GM18520 (cell line): ENCODE data around the gene ASB10.

Source experiments
- ATAC-seq: cut with Tn5 transposase; IDR thresholded peaks from one replicate; pipeline ENCODE4 v1.9.1; 2021; ENCODE audit not compliant: unreplicated experiment

Gene ASB10

DNA sequence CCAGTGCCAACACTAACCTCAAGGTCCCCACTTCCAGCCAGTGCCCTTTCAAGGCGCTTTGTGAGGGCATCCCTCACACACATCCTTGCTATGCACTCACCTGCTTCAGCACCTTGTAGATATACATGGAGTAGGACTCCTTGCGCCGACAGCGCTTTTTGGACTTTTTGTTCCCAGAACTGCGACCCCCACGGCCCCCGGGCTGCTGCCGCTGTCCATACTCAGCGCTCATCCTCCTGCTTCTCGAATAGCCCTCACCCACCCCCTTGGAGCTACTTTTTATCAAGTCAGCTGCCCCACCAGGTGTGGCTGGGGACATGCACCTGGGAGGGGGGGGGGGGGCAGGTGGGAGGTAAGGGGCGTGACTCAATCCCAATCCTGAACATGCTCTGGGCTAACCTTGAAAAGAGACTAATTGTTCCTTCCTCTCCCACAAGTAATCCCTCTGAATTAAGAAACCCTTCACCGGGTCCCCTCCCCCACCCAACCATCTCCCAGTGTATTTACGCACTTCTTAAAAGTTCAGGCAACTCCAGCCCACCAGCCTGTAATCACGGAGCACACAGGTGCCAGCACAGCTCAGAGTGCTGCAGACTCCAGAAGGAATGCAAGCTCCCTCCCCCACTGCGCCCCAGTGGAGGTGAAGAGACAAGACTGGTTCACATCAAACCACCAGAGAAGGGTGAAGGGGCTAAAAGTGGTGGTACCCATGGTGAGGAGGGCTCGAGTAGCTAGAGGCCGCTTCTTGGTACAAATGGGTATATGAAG lies 23.2 kb upstream of the ASB10 start, which contains the start of gene H2BK1:
TSS of gene H2BK1 (minus strand) at position 402 of the 768 bp plus-strand sequence. CDS start at position 232, 170 bp downstream.
- ATAC-seq, result no peak

DNA sequence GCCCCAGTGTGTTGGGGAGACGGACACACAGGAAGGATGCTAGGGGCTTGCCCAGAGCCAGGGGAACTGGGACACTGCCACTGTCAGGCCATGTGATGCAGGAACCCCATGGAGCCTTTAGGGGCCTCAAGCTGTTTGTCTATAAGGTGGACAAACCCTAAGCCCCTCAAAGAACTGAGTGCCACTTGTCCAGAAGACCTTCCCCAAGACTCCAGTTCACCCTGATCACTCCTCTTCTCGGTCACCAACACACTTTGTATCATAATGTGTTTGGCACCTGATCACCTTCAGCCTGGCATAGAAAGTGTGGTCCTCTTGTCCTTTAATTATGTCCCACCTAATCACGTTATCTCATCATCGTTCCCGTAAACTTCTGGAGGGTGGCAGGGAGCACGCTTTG lies 22.5 kb upstream of the ASB10 start:
- ATAC-seq, result no peak

DNA sequence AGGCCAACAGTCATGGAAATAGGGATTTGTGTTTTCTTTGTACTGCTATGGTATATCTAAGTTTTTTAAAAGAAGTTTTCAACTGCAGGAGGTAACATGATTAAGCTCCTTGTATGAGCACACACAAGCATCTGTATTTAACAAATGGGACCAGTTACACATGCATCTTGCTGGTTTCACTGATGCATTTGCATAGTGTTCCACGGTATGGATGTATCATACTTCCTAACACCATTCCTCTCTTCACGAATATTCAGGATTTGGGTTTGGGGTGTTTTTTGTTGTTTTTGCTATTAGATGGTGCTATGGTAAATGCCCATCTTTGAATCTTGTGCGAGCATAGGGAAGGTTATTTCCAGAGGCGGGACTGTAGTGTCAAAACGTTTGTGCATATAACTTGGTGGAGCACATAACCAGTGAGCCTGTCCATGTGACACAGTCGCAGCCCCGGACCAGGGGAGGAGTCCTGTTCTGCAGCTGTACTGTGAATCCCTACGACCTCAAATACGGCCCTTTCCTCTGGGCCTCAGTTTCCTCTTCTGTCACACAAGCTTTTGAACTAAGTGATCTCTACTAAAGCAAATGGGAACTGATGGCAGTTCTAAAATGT lies 21.3 kb upstream of the ASB10 start:
- ATAC-seq, result no peak

GRCh38 chr7:151207804-151208203 lies 20.8 kb upstream of the ASB10 start:
- no peak for ATAC-seq

- no peak for ATAC-seq
Observed at GRCh38 chr7:151207315-151207714, 20.3 kb upstream of the ASB10 start.

DNA sequence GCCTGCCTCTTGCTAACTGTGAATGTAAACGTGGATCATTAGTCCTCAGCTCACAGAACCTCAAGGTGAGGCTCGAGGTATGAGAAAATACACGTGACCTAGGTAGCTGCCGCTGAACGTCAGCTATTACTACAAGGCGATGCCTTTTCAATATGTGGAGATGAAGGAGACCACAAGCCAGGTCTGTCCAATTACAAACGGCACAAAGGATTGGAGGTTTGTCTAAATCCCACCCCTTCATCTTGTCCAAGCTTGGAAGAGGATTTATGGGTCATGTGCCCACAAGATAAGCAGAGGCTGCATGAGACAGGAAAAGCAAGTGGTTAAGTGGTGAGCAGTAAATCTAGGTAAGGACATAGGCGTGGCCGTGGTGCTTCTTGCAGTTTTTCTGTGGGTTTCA lies 19.9 kb upstream of the ASB10 start:
- ATAC-seq, result no peak

DNA sequence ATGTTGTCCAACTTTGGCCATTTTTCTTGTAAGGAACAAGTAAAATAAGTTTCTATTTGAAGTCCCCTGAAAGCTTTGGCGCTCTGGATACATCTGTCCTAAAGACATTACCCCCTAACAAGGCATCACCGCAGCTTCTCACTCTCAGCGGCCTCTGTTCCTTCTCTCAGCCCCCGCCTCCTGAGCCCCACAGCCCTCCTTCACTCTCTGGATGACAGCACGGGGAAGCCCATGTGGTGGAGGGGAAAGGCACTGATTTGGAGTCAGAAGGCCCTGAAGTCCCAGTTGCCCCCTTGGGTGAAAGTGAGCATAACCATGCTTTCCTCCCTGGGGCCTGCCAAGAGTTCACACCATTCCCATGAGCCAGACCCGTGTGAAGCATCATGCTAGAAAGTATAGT lies 18.7 kb upstream of the ASB10 start:
- ATAC-seq, result no peak

- ATAC-seq, result no peak
Observed at GRCh38 chr7:151204383-151205032, 17.5 kb upstream of the ASB10 start.

- ATAC-seq, result no peak
Observed at GRCh38 chr7:151202836-151203235, 15.8 kb upstream of the ASB10 start.

DNA sequence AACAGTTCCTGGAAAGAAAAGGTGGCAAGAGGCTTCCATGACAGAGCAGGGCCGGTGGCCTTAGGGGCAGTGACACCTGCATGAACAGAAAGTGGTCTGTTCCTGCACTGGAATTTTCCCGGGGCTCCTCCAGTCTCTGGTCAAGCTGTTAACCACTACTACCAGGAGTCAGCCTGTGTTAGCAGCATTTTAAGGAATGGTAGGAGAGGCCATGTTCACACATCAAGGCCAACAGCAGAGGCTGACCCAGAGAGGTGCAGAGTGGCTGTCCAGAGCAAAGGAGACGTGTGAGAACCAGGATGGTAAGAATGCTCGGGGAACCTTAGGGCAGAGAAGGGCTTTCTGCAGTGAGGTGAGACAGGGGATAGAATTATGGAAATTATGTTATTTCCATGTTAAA lies 14.7 kb upstream of the ASB10 start:
- ATAC-seq, result no peak

DNA sequence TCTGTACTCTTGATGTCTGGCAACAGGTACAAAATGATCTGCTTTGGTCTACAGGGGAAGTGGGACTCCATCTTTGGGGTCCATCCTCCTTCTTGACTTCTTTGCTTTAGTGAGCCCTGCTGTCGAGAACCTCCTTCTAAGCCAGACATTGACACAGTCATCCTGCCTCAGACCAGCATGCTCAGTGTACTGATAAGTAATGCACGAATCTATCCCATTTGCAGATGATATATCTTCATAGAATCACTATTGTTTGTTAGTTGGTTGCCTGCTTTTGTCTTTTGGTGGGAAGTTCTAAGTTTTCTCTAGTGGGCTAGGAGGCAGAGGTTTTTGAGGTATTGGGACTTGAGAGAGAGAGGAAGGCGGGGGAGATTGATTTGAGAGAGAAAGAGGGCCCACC lies 14.3 kb upstream of the ASB10 start:
- no peak for ATAC-seq

DNA sequence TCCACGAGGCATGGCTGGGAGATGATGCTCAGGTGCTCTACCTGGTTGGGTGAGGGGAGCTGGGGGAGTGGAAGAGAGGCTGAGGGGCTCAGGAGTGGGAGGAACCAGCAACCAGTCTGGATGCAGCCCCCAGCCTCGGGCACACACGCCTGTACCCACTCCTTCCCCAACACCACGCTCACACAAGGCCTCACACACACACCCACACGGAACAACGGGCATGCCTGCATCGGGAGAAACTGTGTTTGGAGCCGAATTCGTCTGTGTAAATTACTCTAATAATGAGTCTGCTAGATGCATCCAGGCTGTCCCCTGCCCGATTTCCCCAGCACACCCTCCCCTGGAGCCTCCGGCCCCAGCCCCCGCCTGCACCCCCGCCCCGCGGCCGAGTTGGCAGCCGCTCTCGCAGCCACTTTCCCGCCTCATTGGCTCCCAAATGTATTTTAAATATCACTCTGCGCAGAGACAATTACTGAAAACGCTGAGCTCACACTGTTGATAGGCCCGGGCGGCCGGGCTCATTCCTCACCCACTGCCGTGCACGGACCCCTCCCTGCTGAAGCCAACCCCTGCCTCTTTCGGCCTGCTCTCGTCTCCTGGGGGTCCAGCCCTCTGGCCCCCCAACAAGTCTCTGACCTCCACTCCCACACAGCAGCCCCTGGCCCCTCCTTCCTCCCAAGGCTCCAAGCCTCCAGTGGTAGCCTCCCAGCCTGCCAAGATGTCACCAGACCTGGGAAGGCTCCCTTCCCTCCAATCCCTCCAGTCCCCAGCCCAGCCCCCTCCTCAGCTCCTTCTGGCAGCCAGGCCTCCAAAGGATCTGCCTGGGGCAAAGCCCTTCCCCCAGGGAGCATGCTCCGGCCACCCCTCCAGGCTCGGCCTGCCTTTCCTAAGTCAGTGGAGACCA lies 12.1 kb upstream of the ASB10 start:
- ATAC-seq, result no peak

DNA sequence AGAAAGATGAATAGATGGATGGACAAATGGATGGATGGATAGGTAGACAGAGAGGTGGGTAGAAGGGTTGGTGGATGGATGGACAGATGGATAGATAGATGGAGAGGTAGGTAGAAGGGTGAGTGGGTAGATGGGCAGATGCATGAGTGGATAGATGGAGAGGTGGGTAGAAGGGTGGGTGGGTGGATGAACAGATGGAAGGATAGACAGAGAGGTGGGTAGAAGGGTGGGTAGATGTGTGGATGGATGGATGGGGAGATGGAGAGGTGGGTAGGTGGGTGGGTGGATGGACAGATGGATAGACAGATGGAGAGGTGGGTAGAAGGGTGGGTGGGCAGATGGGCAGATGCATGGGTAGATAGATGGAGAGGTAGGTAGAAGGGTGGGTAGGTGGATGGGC lies 10.9 kb upstream of the ASB10 start:
- no peak for ATAC-seq

- ATAC-seq, result no peak
Observed at GRCh38 chr7:151195616-151196450, 8.8 kb upstream of the ASB10 start.

GRCh38 chr7:151194188-151194587 lies 7.1 kb upstream of the ASB10 start:
- no peak for ATAC-seq

DNA sequence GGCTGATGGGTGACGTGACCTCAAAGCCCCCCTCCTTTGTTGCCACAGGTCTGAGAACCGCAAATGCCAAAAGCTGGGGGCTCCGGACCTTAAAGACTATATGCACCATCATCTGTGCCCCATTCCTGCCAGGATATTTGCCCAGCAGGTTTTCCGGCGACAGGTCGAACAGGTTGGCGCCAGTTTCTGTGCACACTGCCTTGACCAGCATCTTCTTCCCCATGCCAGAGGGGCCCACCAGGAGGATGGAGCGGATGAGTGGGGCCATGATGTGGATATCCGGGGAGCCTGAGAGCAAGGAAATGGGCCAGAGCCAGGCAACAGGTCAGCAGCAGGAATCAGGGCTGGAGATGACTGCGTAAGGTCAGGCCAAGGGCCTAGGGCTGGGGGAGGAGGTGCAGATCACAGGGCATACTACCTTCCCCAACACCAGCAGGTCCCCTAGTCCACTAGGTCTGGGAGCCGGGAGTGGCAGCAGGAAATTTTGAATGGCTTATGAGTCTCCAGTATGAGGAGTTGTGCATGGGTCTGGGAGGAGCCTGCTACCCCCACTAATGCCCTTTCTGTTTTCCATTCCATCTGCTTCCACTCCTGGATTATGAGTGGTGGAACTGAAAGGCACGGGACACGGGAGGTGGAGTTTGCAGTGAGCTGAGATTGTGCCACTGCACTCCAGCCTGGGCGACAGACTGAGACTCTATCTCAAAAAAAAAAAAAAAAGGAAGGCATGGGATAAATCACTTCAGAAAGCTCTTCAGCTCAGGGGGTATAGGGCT lies 6.3 kb upstream of the ASB10 start:
- no peak for ATAC-seq

DNA sequence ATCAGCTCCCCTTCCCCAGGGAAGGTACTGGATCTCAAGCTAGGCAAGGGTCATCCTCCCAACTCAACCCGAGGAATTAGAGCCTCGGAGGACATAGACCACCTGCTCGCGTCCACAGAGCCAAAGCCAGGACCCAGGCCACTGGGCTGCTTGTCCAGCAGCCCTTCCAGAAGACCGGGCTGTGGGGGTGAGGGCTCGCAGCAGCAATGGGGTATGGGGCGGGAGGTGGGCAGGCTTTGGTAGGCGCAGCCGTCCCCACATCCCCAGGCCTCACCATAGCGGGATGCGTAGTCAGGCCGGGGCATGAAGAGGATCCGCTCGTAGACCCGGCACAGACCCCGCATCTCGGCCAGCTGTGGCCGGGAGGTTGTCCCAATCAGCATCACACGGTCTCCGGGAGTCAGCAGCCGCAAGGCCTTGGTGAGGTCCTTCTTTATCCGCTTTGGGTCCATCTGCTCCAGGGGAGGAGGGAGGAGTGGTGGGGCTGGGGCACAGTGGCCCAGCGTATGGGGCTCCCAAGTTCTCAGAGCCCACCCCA lies 5.0 kb upstream of the ASB10 start:
- no peak for ATAC-seq

- ATAC-seq, result no peak
Observed at GRCh38 chr7:151191544-151191943, 4.5 kb upstream of the ASB10 start.

- no peak for ATAC-seq
Observed at GRCh38 chr7:151189038-151189437, 2.0 kb upstream of the ASB10 start.

- ATAC-seq, result no peak
Observed at GRCh38 chr7:151188252-151188542, 1.1 kb upstream of the ASB10 start.
